MM.1S (cell line): ENCODE measurements around the gene IGSF11.

ENCODE experiments used
- DNase-seq: peaks from one replicate; pipeline ENCODE4 v3.0.0-alpha.2; 2015
- H2AFZ ChIP-seq: fragments of 300-600 bp; sonication (generic); 2 replicates; pipeline ENCODE4 v1.6.0; 2016; ENCODE audit warnings: antibody characterized with exemption, low read length
- H3F3A ChIP-seq: fragments of 300-600 bp; sonication (generic); 2 replicates; pipeline ENCODE4 v1.6.1; 2016; ENCODE audit warnings: mild to moderate bottlenecking, antibody characterized with exemption, low read length, moderate library complexity, mixed read lengths; ENCODE audit not compliant: insufficient read depth
- H3K27ac ChIP-seq: fragments of 300-600 bp; sonication (generic); 2 replicates; pipeline ENCODE4 v1.5.1; 2016; ENCODE audit warnings: mild to moderate bottlenecking, low read length
- H3K27me3 ChIP-seq: fragments of 300-600 bp; sonication (generic); replicated peaks from 2 replicates; pipeline ENCODE4 v1.6.0; 2016; ENCODE audit warnings: low read length; ENCODE audit not compliant: insufficient read depth
- H3K36me3 ChIP-seq: fragments of 300-600 bp; sonication (generic); replicated peaks from 2 replicates; pipeline ENCODE4 v1.6.1; 2016; ENCODE audit warnings: mild to moderate bottlenecking, low read length, mixed read lengths; ENCODE audit not compliant: insufficient read depth
- H3K4me1 ChIP-seq: fragments of 300-600 bp; sonication (generic); 2 replicates; pipeline ENCODE4 v1.6.1; 2016; ENCODE audit warnings: low read length, mixed read lengths
- H3K4me2 ChIP-seq: fragments of 300-600 bp; sonication (generic); 2 replicates; pipeline ENCODE4 v1.6.0; 2016; ENCODE audit warnings: low read depth, low read length
- H3K4me3 ChIP-seq: fragments of 300-600 bp; sonication (generic); 2 replicates; pipeline ENCODE4 v1.5.1; 2016; ENCODE audit warnings: low read length, mixed read lengths
- H3K79me2 ChIP-seq: fragments of 300-600 bp; sonication (generic); 2 replicates; pipeline ENCODE4 v1.6.1; 2016; ENCODE audit warnings: mixed run types, low read length, mixed read lengths
- H3K9ac ChIP-seq: fragments of 300-600 bp; sonication (generic); 2 replicates; pipeline ENCODE4 v1.6.1; 2016; ENCODE audit warnings: low read length, mixed read lengths
- H3K9me2 ChIP-seq: fragments of 300-600 bp; sonication (generic); replicated peaks from 2 replicates; pipeline ENCODE4 v1.6.1; 2016; ENCODE audit warnings: mild to moderate bottlenecking, low read length, mixed read lengths; ENCODE audit not compliant: insufficient read depth
- H3K9me3 ChIP-seq: fragments of 300-600 bp; sonication (generic); replicated peaks from 2 replicates; pipeline ENCODE4 v1.6.1; 2016; ENCODE audit warnings: mild to moderate bottlenecking, low read length, mixed read lengths; ENCODE audit not compliant: insufficient read depth
- H4K20me1 ChIP-seq: fragments of 300-600 bp; sonication (generic); 2 replicates; pipeline ENCODE4 v1.6.1; 2016; ENCODE audit warnings: mild to moderate bottlenecking, low read length, moderate library complexity, mixed read lengths; ENCODE audit not compliant: insufficient read depth
- EZH2 ChIP-seq: fragments of 300-600 bp; sonication (generic); optimal IDR thresholded peaks from 2 replicates; pipeline ENCODE3; 2017; ENCODE audit warnings: low read depth, mild to moderate bottlenecking, antibody characterized with exemption, low read length, mixed read lengths
- EZH2phosphoT487 ChIP-seq: fragments of 300-600 bp; sonication (generic); IDR thresholded peaks from 2 replicates; pipeline ENCODE4 v1.6.1; 2018; ENCODE audit warnings: antibody characterized with exemption, low read length
- TF ChIP-seq, protein P1 (sequence below): fragments of 300-600 bp; sonication (generic); IDR thresholded peaks from 2 replicates; pipeline ENCODE4 v1.5.1; 2016; ENCODE audit warnings: antibody characterized with exemption, low read length, mixed read lengths

Gene IGSF11

DNA sequence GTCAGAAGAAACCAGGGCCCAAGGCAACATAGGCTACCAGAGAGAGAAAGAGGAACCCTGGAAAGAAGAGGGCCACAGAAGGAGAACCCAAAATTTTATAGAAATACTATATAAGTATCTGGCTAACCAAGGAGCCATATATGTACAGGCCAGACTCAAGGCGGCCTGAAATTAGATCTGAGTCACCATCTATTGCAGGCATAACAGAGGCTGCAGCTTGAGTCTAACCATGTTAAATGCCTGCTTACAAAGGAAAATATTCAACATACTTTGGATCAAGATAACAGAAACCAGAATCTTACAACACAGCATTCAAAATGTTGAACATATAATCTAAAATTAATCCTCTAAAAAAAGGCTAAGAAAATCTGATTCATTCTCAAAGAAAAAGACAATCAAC, 23.1 kb downstream of the IGSF11 start:
- Histone ChIP-seq H3K27ac (no peak overlapping the region), H3K79me2 (no peaks in the 10 kb centered on the region), H3K9me2 (no peaks in the 10 kb centered on the region), H3F3A (no peaks in the 10 kb centered on the region), H3K36me3 (no peaks in the 10 kb centered on the region), H2AFZ (no peak overlapping the region), H3K9me3 (no peaks in the 10 kb centered on the region), H3K4me2 (no peak overlapping the region), H3K9ac (no peak overlapping the region), H3K4me3 (no peak overlapping the region), H3K27me3 (no peaks in the 10 kb centered on the region), H3K4me1 (no peaks in the 10 kb centered on the region), H4K20me1 (no peaks in the 10 kb centered on the region)
- DNase-seq, result no peak
- TF ChIP-seq EZH2phosphoT487 (no peak), EZH2 (no peak)
- TF ChIP-seq, protein P1, sequence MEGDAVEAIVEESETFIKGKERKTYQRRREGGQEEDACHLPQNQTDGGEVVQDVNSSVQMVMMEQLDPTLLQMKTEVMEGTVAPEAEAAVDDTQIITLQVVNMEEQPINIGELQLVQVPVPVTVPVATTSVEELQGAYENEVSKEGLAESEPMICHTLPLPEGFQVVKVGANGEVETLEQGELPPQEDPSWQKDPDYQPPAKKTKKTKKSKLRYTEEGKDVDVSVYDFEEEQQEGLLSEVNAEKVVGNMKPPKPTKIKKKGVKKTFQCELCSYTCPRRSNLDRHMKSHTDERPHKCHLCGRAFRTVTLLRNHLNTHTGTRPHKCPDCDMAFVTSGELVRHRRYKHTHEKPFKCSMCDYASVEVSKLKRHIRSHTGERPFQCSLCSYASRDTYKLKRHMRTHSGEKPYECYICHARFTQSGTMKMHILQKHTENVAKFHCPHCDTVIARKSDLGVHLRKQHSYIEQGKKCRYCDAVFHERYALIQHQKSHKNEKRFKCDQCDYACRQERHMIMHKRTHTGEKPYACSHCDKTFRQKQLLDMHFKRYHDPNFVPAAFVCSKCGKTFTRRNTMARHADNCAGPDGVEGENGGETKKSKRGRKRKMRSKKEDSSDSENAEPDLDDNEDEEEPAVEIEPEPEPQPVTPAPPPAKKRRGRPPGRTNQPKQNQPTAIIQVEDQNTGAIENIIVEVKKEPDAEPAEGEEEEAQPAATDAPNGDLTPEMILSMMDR, result no peak

DNA sequence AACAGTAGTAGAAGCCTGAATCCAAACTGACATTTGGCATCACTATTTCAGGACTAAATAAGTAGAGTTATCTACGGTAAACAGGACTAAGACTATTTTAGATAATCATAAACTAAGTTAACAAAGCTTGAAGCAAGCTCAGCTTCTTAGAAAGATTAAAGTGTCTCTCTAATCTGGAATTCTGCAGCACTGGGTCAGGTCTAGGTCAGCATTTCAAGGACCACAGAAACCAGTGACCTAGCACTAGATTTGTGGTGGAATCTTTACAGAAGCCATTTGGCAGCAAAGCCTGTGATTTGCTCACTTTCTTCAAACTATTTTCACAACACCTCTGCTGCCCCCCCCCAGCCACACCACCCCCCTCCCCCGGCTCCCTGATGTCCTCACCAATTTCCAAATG, 37.5 kb downstream of the IGSF11 start:
- no peaks in the 10 kb centered on the region for H3K79me2 ChIP-seq

DNA sequence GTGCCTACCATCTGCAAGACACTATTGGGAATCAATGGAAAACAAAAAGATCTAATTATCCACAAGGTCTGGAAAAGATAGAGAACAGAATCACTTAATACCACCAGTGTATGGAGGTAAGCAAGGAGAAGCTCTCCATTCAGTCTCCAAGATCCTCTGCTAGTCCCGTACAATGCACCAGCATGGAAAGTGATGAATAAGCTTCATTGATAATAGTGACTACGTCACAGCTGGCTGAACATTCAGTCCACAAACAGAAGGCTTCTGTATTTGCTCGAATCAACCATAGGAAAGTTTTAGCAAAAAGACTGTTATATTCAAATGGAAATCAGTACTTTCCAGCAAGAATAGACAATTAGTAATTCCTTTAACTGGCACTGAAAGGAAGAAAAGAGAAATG, 42.9 kb downstream of the IGSF11 start:
- no peak overlapping the region for H3K9ac ChIP-seq
- TF ChIP-seq EZH2 (no peak), EZH2phosphoT487 (no peak)
- TF ChIP-seq, protein P1, result no peak
- no peaks in the 10 kb centered on the region for H3K79me2 ChIP-seq
- H3K9me2 ChIP-seq, result no peaks in the 10 kb centered on the region
- DNase-seq, result no peak
- H3F3A ChIP-seq, result no peaks in the 10 kb centered on the region
- no peak overlapping the region for H3K4me2 ChIP-seq
- no peaks in the 10 kb centered on the region for H3K27me3 ChIP-seq
- H3K4me3 ChIP-seq, result no peak overlapping the region
- no peaks in the 10 kb centered on the region for H3K9me3 ChIP-seq
- no peak overlapping the region for H2AFZ ChIP-seq
- no peaks in the 10 kb centered on the region for H4K20me1 ChIP-seq
- no peaks in the 10 kb centered on the region for H3K4me1 ChIP-seq
- no peak overlapping the region for H3K27ac ChIP-seq
- H3K36me3 ChIP-seq, result no peaks in the 10 kb centered on the region

More for the DNA sequence above, 37.5 kb downstream of the IGSF11 start:
- H3K36me3 ChIP-seq, result no peaks in the 10 kb centered on the region
- H2AFZ ChIP-seq, result no peak overlapping the region
- H4K20me1 ChIP-seq, result no peaks in the 10 kb centered on the region
- no peaks in the 10 kb centered on the region for H3K9me2 ChIP-seq
- DNase-seq, result no peak
- H3K9ac ChIP-seq, result no peak overlapping the region
- H3K27ac ChIP-seq, result no peak overlapping the region
- H3K27me3 ChIP-seq, result no peaks in the 10 kb centered on the region
- no peaks in the 10 kb centered on the region for H3K9me3 ChIP-seq
- H3K4me1 ChIP-seq, result no peaks in the 10 kb centered on the region
- no peaks in the 10 kb centered on the region for H3F3A ChIP-seq
- no peak overlapping the region for H3K4me2 ChIP-seq
- no peak overlapping the region for H3K4me3 ChIP-seq
- no peak for TF ChIP-seq EZH2
- no peak for TF ChIP-seq EZH2phosphoT487
- TF ChIP-seq, protein P1, result no peak
